Bronchial epithelial cell (primary cell): ENCODE data around the gene SPINT2. TPM values are rescaled to one million over a fixed set of nuclear protein-coding genes. Genes with fewer than 3 reads are reported as not detected.

Experiments
- DNase-seq: peaks from one replicate; pipeline ENCODE4 v3.0.0-alpha.2; 2010; ENCODE audit warnings: low read depth
- FAIRE-seq: peaks from 2 replicates; lab custom pipeline; 2011; peaks lifted over from hg19 to GRCh38; lab: Jason Lieb, UNC
- H3K27me3 ChIP-seq: 2 replicates; pipeline ENCODE4 v1.5.1; 2011; ENCODE audit warnings: low read length; ENCODE audit not compliant: control insufficient read depth, insufficient read depth
- H3K36me3 ChIP-seq: 2 replicates; pipeline ENCODE4 v1.5.1; 2011; ENCODE audit warnings: low read length; ENCODE audit not compliant: control insufficient read depth, insufficient read depth
- H3K4me3 ChIP-seq: 2 replicates; pipeline ENCODE4 v1.5.1; 2011; ENCODE audit warnings: mild to moderate bottlenecking, low read depth, low read length, control low read depth
- CTCF ChIP-seq: IDR thresholded peaks from 2 replicates; pipeline ENCODE4 v1.5.1; 2011; ENCODE audit warnings: mild to moderate bottlenecking, moderate library complexity, low read length, control low read depth, inconsistent platforms; ENCODE audit not compliant: insufficient read depth, severe bottlenecking
- total RNA-seq: library from RNA; depleted of rRNA; stranded (reverse); fragments of >200 nt; gene quantifications from 2 replicates; pipeline ENCODE4 v1.2.1, GENCODE V29; 2014

Gene SPINT2
- total RNA-seq, 1 donor from 2014 or later: 1,057 TPM

- Histone ChIP-seq H3K36me3 (peaks cover 13% of the 10 kb centered on the region), H3K27me3 (no peaks in the 10 kb centered on the region), H3K4me3 (no peak overlapping the region)
- DNase-seq (no peak), FAIRE-seq (no peak)
- TF ChIP-seq CTCF: no peak
Observed at GRCh38 chr19:38277969-38278680, 13.8 kb downstream of the SPINT2 start.

- Histone ChIP-seq H3K4me3 (no peak overlapping the region), H3K36me3 (peaks cover 13% of the 10 kb centered on the region), H3K27me3 (no peaks in the 10 kb centered on the region)
- FAIRE-seq (no peak), DNase-seq (no peak)
- TF ChIP-seq CTCF: no peak
Observed at GRCh38 chr19:38278751-38279150, 14.4 kb downstream of the SPINT2 start.

GRCh38 chr19:38280030-38280921, 15.9 kb downstream of the SPINT2 start:
- Histone ChIP-seq H3K27me3 (no peaks in the 10 kb centered on the region), H3K4me3 (no peak overlapping the region), H3K36me3 (peaks cover 19% of the 10 kb centered on the region)
- DNase-seq (no peak), FAIRE-seq (no peak)
- TF ChIP-seq CTCF: no peak

GRCh38 chr19:38281811-38282566, 17.6 kb downstream of the SPINT2 start:
- no peak for TF ChIP-seq CTCF
- FAIRE-seq: no peak
- no peaks in the 10 kb centered on the region for H3K27me3 ChIP-seq
- H3K36me3 ChIP-seq: peaks cover 27% of the 10 kb centered on the region
- no peak for DNase-seq
- H3K4me3 ChIP-seq: no peak overlapping the region

- DNase-seq: no peak
- Histone ChIP-seq H3K27me3 (no peaks in the 10 kb centered on the region), H3K36me3 (peaks cover 33% of the 10 kb centered on the region), H3K4me3 (no peak overlapping the region)
- no peak for TF ChIP-seq CTCF
- FAIRE-seq: no peak
Observed at GRCh38 chr19:38283271-38283670, 18.9 kb downstream of the SPINT2 start.
